ENCODE data around the gene MRTO4. TPM values are rescaled to one million over a fixed set of nuclear protein-coding genes. Genes with fewer than 3 reads are reported as not detected.

The MRTO4 gene
- total and polyA plus RNA-seq, 2 of the 13 experiments (the other 11 are each of a cell fraction or from before 2014, with no cell fraction given) = 28.1 to 59.2 TPM

DNA sequence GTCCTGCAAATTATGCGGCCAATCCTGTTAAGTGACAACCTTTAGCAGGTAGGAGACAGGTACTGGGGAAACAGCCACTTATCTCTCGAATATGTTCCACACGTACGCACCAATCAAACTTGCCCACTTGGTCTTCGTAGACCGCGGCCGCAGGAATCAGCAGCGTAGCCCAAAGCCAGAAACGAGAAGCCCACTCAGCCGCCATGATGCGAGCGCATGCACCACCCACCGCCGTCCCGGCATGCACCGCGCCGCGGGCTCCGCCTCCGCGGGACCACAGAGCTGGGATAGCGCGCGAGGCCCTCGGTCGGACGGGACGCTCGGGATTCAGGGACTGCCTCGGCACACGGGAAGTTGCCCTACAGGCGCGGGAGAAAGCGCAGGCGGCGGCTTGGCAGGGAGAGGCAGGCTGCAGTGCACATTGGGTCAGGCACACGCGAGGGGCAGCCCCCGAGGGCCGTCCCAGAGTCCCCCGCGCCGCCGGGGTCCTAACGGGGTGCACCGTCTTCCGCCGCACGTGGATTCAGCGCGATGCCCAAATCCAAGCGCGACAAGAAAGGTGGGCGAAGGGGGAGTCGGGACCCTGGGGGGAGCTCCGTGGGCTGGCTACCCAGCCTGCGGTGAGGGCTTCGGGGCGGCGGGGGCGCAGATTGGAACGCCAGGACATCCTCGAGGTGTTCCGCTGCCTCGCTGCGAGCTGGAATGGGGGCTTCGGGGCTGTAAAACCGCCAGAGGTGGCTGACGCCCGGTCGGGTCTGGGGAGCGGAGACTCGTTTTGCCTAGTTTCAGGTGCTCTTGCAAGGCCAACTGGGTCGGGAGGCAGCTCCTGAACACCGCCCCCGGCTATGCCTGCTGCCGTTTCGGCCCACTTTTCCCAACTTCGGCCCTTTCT lies at the start of gene MRTO4, which contains the start of gene EMC1 (continued):
- peak; percentile 65; the same call in 1 of the 2 replicates for TF ChIP-seq CREM (IDR thresholded peaks at IDR 0.05)
- TF ChIP-seq CREM (CRISPR knock-in tag; IDR thresholded peaks at IDR 0.05) = no peak; the same call in 1 of the 2 replicates
- TF ChIP-seq CEBPG (CRISPR knock-in tag; IDR thresholded peaks at IDR 0.05) = no peak
- peak; percentile 92 for TF ChIP-seq TAF1 (CRISPR knock-in tag; IDR thresholded peaks at IDR 0.05)
- no peak for TF ChIP-seq MAFF (IDR thresholded peaks at IDR 0.05; ENCODE audit: low read depth, low read length)
- TF ChIP-seq, protein P1, sequence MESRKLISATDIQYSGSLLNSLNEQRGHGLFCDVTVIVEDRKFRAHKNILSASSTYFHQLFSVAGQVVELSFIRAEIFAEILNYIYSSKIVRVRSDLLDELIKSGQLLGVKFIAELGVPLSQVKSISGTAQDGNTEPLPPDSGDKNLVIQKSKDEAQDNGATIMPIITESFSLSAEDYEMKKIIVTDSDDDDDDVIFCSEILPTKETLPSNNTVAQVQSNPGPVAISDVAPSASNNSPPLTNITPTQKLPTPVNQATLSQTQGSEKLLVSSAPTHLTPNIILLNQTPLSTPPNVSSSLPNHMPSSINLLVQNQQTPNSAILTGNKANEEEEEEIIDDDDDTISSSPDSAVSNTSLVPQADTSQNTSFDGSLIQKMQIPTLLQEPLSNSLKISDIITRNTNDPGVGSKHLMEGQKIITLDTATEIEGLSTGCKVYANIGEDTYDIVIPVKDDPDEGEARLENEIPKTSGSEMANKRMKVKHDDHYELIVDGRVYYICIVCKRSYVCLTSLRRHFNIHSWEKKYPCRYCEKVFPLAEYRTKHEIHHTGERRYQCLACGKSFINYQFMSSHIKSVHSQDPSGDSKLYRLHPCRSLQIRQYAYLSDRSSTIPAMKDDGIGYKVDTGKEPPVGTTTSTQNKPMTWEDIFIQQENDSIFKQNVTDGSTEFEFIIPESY (CRISPR knock-in tag; IDR thresholded peaks at IDR 0.05) = no peak
- no peak for TF ChIP-seq MAZ (IDR thresholded peaks at IDR 0.05; ENCODE audit: borderline replicate concordance, low read depth, low read length)
- peak; percentile 71 for TF ChIP-seq MAZ (CRISPR knock-in tag; IDR thresholded peaks at IDR 0.05; ENCODE audit: low read depth)
- peak; percentile 74; the same call in 1 of the 2 replicates for TF ChIP-seq ZNF83 (CRISPR knock-in tag; IDR thresholded peaks at IDR 0.05; ENCODE audit: borderline replicate concordance)
- TF ChIP-seq GABPA (IDR thresholded peaks at IDR 0.05; ENCODE audit: low read depth, low read length) = peak; percentile 55
- peak; percentile 81 for TF ChIP-seq GABPA (CRISPR knock-in tag; IDR thresholded peaks at IDR 0.05; ENCODE audit: low read depth)
- TF ChIP-seq BRD4 (CRISPR knock-in tag; IDR thresholded peaks at IDR 0.05) = 0 out of 2 replicates have a peak, but pooled peaks have one; percentile 65
- no peak for TF ChIP-seq ZNF101 (CRISPR knock-in tag; IDR thresholded peaks at IDR 0.05; ENCODE audit: borderline replicate concordance, low read depth)
- no peak for TF ChIP-seq HNF4A (CRISPR knock-in tag; IDR thresholded peaks at IDR 0.05)
- TF ChIP-seq ZSCAN5A (CRISPR knock-in tag; IDR thresholded peaks at IDR 0.05; ENCODE audit: borderline replicate concordance) = no peak
- TF ChIP-seq ZNF17 (CRISPR knock-in tag; IDR thresholded peaks at IDR 0.05) = no peak
- TF ChIP-seq ZFP37 (CRISPR knock-in tag; IDR thresholded peaks at IDR 0.05; ENCODE audit: borderline replicate concordance) = no peak
- no peak for TF ChIP-seq MATR3 (CRISPR knock-in tag; IDR thresholded peaks at IDR 0.05)
- TF ChIP-seq ZNF75D (CRISPR knock-in tag; IDR thresholded peaks at IDR 0.05; ENCODE audit: borderline replicate concordance) = no peak
- TF ChIP-seq, protein P2, sequence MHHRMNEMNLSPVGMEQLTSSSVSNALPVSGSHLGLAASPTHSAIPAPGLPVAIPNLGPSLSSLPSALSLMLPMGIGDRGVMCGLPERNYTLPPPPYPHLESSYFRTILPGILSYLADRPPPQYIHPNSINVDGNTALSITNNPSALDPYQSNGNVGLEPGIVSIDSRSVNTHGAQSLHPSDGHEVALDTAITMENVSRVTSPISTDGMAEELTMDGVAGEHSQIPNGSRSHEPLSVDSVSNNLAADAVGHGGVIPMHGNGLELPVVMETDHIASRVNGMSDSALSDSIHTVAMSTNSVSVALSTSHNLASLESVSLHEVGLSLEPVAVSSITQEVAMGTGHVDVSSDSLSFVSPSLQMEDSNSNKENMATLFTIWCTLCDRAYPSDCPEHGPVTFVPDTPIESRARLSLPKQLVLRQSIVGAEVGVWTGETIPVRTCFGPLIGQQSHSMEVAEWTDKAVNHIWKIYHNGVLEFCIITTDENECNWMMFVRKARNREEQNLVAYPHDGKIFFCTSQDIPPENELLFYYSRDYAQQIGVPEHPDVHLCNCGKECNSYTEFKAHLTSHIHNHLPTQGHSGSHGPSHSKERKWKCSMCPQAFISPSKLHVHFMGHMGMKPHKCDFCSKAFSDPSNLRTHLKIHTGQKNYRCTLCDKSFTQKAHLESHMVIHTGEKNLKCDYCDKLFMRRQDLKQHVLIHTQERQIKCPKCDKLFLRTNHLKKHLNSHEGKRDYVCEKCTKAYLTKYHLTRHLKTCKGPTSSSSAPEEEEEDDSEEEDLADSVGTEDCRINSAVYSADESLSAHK (CRISPR knock-in tag; IDR thresholded peaks at IDR 0.05; ENCODE audit: borderline replicate concordance) = no peak
- no peak for TF ChIP-seq U2AF1 (optimal IDR thresholded peaks at IDR 0.05; ENCODE audit: low read depth, low read length)
